Gastrocnemius medialis (tissue), 4 donors: ENCODE data around the gene WDFY2. TPM values are rescaled to one million over a fixed set of nuclear protein-coding genes. Genes with fewer than 3 reads are reported as not detected.

ENCODE experiments used
- ATAC-seq, 2 donors: fragments of 150-250 bp; one replicate each; pipeline ENCODE4 v1.9.1; 2016
- DNase-seq, 2 donors: peaks; one replicate each; pipeline ENCODE4 v3.0.0-alpha.2; 2019
- H3K27ac ChIP-seq, 4 donors: fragments of 200-600 bp; sonication (generic); 1 replicate in 1 of 4; 2 replicates in 3 of 4; pipeline ENCODE4 v1.5.1; 2016 to 2018; ENCODE audit warnings: mild to moderate bottlenecking in 2 of 4, moderate library complexity in 1 of 4
- H3K27me3 ChIP-seq, 3 donors: fragments of 200-600 bp; sonication (generic) in 2 of 3; 1 replicate in 1 of 3; 2 replicates in 2 of 3; pipeline versions ENCODE4 v1.5.1 to v1.6.0; 2016 to 2019; ENCODE audit warnings: mild to moderate bottlenecking in 1 of 3, moderate library complexity in 1 of 3
- H3K36me3 ChIP-seq, 2 donors: fragments of 200-600 bp; sonication (generic) in 1 of 2; one replicate each; pipeline ENCODE4 v1.5.1; 2017 to 2018
- H3K4me1 ChIP-seq, 2 donors: fragments of 200-600 bp; sonication (generic) in 1 of 2; one replicate each; pipeline ENCODE4 v1.5.1; 2016 to 2017; ENCODE audit warnings: mild to moderate bottlenecking in 2 of 2
- H3K4me3 ChIP-seq, 4 donors: fragments of 200-600 bp; sonication (generic) in 3 of 4; 1 replicate in 1 of 4; 2 replicates in 3 of 4; pipeline ENCODE4 v1.5.1; 2016 to 2019; ENCODE audit warnings: mild to moderate bottlenecking in 2 of 4
- H3K9me3 ChIP-seq, 3 donors: fragments of 200-600 bp; sonication (generic) in 2 of 3; 1 replicate in 1 of 3; 2 replicates in 2 of 3; pipeline ENCODE4 v1.5.1; 2016 to 2019
- CTCF ChIP-seq, 5 experiments: fragments of 450-650 bp in 3 of 5; fragments of 200-600 bp in 2 of 5; sonication (generic) in 2 of 5; IDR thresholded peaks in 4 of 5; conservative IDR thresholded peaks in 1 of 5; 1 replicate in 4 of 5; 2 replicates in 1 of 5; pipeline ENCODE4 v1.5.1; 2016 to 2019; ENCODE audit warnings: antibody characterized with exemption in 5 of 5, mild to moderate bottlenecking in 3 of 5, moderate library complexity in 3 of 5
- POLR2A ChIP-seq, 2 donors: fragments of 450-650 bp; IDR thresholded peaks; one replicate each; pipeline ENCODE4 v1.6.1; 2017; ENCODE audit warnings: antibody characterized with exemption in 2 of 2, mild to moderate bottlenecking in 2 of 2, moderate library complexity in 2 of 2
- in situ Hi-C, 4 donors: fragments of 200-750 bp; cut with MboI; loops; one replicate each; pipeline versions ENCODE4 v1.15.0 to v1.8.0; 2017; ENCODE audit warnings: low sequenced_read_pairs in 4 of 4
- intact Hi-C: fragments of 100-400 bp; cut with DNase I; formaldehyde crosslinking; loops from one replicate; pipeline ENCODE4 v1.15.1; 2023; ENCODE audit warnings: low total_unique reads
- total RNA-seq, 4 donors: library from RNA; depleted of rRNA; stranded (reverse); fragments of >200 nt; gene quantifications; one replicate each; pipeline versions ENCODE4 v1.1.0 to v1.2.3, GENCODE V29; 2016

Gene WDFY2
- total RNA-seq, 4 donors from 2014 or later, result 0.98 to 2.8 (median 1.7) TPM

- H3K4me3 ChIP-seq, result no peak overlapping the region
- no peak for DNase-seq
- ATAC-seq, result no peak
- in situ Hi-C loops (loop anchor here in 2 of 4 donors (10.0 to 25.0 kb wide), 2 partner anchors 113 to 235 kb away; partner anchors contain the start of gene DHRS12 (in 1 of the 2)), intact Hi-C loops (no loop called here)
- H3K27me3 ChIP-seq, result no peaks in the 10 kb centered on the region
- TF ChIP-seq POLR2A (IDR thresholded peaks at IDR 0.05) (no peak), CTCF (IDR thresholded peaks at IDR 0.05 in 4 of 5, conservative IDR thresholded peaks at IDR 0.05 in 1 of 5) (no peak)
- H3K9me3 ChIP-seq, result no peaks in the 10 kb centered on the region
- no peaks in the 10 kb centered on the region for H3K4me1 ChIP-seq
- H3K27ac ChIP-seq, result no peak overlapping the region
- no peaks in the 10 kb centered on the region for H3K36me3 ChIP-seq
These were observed 6.6 kb upstream of the WDFY2 start for GRCh38 chr13:51577690-51578089.

GRCh38 chr13:51579676-51580075 lies 4.6 kb upstream of the WDFY2 start:
- intact Hi-C loops, result loop anchor here (5.0 to 10.0 kb wide), 4 partner anchors 68 to 875 kb away; partner anchors contain the start of genes CKAP2 and VPS36
- ATAC-seq, result no peak
- H3K36me3 ChIP-seq, result no peaks in the 10 kb centered on the region
- H3K4me1 ChIP-seq, result peaks cover 0 to 6% of the 10 kb centered on the region in 2 donors
- in situ Hi-C loops, result loop anchor here in 3 of 4 donors (10.0 to 25.0 kb wide), 3 partner anchors 115 to 233 kb away; partner anchors contain the start of gene DHRS12 (in 3 of the 3)
- H3K4me3 ChIP-seq, result no peak overlapping the region
- H3K27ac ChIP-seq, result no peak overlapping the region
- TF ChIP-seq CTCF (IDR thresholded peaks at IDR 0.05 in 4 of 5, conservative IDR thresholded peaks at IDR 0.05 in 1 of 5), result no peak
- no peak for TF ChIP-seq POLR2A (IDR thresholded peaks at IDR 0.05)
- no peaks in the 10 kb centered on the region for H3K27me3 ChIP-seq
- no peak for DNase-seq
- H3K9me3 ChIP-seq, result no peaks in the 10 kb centered on the region

GRCh38 chr13:51581148-51581820 lies 3.0 kb upstream of the WDFY2 start:
- DNase-seq (no peak), ATAC-seq (no peak)
- H3K4me3 ChIP-seq, result no peak overlapping the region
- H3K27ac ChIP-seq, result no peak overlapping the region
- H3K27me3 ChIP-seq, result no peaks in the 10 kb centered on the region
- no peak for TF ChIP-seq POLR2A (IDR thresholded peaks at IDR 0.05)
- no peak for TF ChIP-seq CTCF (IDR thresholded peaks at IDR 0.05 in 4 of 5, conservative IDR thresholded peaks at IDR 0.05 in 1 of 5)
- intact Hi-C loops, result loop anchor here (5.0 to 10.0 kb wide), 4 partner anchors 66 to 874 kb away; partner anchors contain the start of genes CKAP2 and VPS36
- in situ Hi-C loops, result loop anchor here in 3 of 4 donors (10.0 to 25.0 kb wide), 2 partner anchors 224 to 231 kb away; partner anchors contain the start of gene DHRS12 (in 3 of the 3)
- no peaks in the 10 kb centered on the region for H3K36me3 ChIP-seq
- peaks cover 7 to 12% of the 10 kb centered on the region in 2 donors for H3K4me1 ChIP-seq
- no peaks in the 10 kb centered on the region for H3K9me3 ChIP-seq

- TF ChIP-seq CTCF (IDR thresholded peaks at IDR 0.05 in 4 of 5, conservative IDR thresholded peaks at IDR 0.05 in 1 of 5) (no peak), POLR2A (IDR thresholded peaks at IDR 0.05) (no peak)
- Histone ChIP-seq H3K9me3 (no peaks in the 10 kb centered on the region), H3K4me3 (peak overlapping the region; percentile 65 to 86 (median 79)), H3K27me3 (no peaks in the 10 kb centered on the region), H3K27ac (peak overlapping the region; percentile 82 to 89 (median 85)), H3K4me1 (peaks cover 7 to 12% of the 10 kb centered on the region in 2 donors), H3K36me3 (no peaks in the 10 kb centered on the region)
- DNase-seq, result no peak
- intact Hi-C loops, result loop anchor here (5.0 to 10.0 kb wide), 4 partner anchors 64 to 871 kb away; partner anchors contain the start of genes CKAP2 and VPS36
- in situ Hi-C loops, result loop anchor here in 3 of 4 donors (10.0 to 25.0 kb wide), 2 partner anchors 221 to 229 kb away; partner anchors contain the start of gene DHRS12 (in 3 of the 3)
- no peak for ATAC-seq
These were observed 790 bp upstream of the WDFY2 start for GRCh38 chr13:51583469-51583874.
